Activated CD8-positive, alpha-beta memory T cell treated with anti-CD3 and anti-CD28 coated beads, Interleukin-2, amount 50 U/mL, for 4 hours (primary cell): ENCODE measurements around the gene CACNA2D3.

Experiments
- DNase-seq: peaks from one replicate; pipeline ENCODE4 v3.0.0-alpha.2; 2020

Gene CACNA2D3

GRCh38 chr3:54547051-54547450 lies 424.7 kb downstream of the CACNA2D3 start:
- no peak for DNase-seq

- DNase-seq: no peak
Observed at GRCh38 chr3:54547846-54548245, 425.5 kb downstream of the CACNA2D3 start.

DNA sequence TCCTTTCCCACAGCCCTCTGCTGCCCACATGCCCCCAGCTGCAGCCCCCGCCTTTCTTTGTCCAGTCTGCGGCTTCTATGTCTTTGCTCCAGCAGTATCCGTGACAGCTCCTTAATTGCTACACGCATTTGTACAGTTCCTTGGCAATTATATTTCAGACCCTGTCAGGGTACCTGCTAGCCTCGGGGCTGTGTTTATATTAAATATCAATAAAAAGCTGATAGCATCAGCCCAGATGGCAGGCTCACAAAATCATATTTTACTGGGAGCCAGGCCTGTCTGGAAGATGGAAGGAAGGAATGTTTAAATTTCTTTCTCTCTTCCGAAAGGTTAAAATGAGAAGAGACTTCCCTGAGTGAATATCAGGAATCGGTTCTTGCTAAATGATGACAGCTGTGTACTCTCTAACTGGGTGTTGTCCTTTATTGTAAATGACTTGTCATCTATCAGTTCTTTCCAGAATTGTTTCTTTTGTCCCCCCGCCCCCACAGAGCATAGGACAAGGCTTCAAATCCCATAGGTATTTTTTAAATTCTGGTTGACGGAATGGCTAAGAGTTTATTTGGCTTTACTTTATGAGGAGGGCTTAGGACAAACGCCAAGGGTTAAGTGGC lies 427.4 kb downstream of the CACNA2D3 start:
- no peak for DNase-seq

DNA sequence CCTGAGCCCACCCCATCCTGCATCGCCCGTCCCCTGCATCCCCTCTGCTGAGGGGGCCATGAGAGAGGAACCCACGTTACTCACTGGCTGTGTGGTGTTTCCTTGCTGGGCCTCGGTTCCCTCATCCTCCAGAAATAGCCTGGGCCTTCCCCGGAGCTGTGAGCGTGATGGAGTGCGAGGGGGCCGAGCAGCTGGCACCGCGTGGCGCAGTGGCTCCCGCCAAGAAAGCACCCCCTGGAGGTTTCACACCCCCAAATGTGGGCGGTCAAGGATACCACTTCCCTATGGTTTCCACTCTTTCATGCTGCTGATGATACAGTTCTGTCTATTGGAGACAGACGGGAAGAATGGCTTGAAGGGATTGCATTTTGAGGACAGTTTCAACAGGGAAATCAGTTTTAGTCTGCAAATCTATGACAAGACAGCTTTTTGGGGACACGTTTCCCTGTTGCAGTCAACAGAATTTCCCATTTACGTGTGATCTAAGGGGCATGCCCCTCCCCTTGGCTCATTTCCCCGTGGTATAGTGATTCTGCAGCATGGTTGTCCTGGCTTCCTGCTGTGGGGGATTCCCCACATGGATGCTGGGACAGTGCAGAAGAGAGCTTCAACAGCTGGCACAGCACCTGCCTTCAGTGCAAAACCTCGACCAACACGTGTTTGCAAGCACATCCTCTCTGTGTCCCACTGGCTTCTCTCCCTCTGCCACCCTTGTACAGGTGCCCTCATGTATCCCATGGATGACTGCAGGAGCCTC lies 428.0 kb downstream of the CACNA2D3 start:
- DNase-seq: no peak

DNA sequence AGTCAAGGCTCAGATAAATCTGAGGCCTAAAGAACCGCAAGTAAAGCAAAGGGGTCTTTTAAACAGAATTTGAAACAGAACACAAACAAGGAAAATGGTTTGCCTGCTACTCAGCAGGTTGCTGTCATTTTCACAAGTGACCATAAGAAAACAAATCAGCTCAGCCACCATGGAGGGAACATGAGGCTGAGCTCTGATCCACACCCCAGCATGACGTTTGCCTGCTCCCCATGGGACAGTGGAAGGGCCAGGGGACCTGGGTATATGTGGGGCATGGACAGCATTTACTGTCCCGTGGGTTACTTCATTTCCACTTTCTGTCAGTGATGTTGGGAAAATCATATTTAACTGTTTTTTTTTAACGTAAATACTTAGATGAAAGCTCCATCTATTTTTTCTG lies 434.3 kb downstream of the CACNA2D3 start:
- no peak for DNase-seq

DNA sequence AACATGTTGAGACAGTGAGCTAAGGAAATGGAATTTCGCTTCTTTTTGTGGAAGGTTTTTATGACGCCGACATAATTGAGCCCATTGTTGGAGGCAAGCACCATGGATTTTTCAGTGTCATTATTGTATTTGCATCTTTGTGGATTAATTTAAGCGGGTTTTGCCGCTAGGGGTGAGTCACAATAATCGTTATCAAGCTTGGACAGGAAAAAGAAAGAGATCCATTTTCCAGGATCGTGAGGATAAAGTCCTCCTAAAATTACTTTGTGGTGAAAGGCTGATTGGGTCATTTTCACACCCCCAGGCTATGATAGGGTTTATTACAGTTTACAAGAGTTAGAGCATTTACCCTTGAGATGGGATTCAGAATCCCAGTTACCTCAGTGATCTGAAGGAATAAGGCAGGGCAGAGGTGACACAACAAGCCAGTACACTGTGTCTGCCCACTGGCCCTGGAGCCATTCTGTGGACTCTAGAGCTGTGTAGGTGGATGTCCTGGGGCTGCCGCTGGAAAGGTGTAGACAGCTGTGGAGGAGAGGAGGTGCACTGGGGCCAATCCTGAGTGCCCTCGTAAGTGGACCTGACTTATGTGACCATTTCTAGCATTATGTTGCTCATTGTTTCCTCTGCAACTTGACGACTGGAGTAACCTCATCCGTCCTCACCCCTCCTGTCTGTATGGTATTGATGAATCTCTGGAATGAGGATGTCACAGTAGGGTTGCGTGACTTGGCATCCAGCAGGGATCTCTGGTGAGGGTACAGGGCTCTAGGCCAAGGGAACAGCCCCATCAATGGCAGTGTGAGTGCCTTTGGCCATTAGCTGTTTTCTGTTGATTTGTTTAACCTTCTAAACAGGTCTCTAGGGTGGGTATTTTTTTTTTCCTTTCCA lies 435.4 kb downstream of the CACNA2D3 start:
- no peak for DNase-seq

GRCh38 chr3:54563501-54564200 lies 441.3 kb downstream of the CACNA2D3 start:
- DNase-seq: no peak

DNA sequence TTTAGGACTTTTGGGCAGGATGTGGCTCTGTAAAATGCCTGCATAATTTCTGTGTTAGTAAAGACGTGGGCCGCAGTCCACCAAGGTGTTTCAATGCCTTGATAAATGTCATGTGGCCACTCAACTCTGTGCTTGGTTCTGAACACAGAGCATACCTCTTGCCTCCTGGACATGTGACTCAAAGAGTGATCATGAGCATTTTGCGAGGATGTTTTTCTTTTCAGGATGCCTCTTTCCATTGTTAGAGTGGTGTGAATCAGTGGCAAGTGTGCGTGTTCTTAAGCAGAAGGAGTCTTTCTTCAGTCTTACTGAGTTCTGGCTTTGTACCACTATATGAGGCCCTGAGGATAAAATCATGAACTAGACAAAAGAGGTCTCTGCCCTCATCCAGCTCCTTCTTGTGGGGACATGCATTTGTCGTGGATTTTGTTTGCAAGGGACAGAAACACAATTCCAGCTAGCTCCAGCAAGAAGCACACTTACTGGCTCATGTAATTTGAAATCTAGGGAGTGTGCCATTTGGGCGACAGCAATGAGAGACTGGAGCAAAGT lies 442.1 kb downstream of the CACNA2D3 start:
- DNase-seq: no peak

DNA sequence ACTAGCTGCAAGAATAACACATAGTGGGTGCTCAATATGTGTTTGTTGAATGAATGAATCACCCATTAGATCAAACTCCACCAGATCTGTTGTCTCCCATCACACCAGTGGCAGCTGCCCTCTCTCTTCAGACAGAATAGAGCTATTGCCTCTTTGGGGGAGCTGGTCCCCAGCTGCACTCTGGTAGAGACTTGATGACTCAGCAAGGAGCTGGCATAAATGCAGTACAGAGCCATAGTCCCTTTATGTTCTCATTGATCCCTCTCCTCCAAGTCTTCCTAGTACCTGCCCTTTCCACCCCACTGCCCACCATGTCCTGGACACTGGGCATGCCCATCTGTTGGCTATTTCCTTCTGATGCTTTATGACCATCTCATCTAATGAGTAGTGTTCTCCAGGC lies 443.6 kb downstream of the CACNA2D3 start:
- no peak for DNase-seq

DNA sequence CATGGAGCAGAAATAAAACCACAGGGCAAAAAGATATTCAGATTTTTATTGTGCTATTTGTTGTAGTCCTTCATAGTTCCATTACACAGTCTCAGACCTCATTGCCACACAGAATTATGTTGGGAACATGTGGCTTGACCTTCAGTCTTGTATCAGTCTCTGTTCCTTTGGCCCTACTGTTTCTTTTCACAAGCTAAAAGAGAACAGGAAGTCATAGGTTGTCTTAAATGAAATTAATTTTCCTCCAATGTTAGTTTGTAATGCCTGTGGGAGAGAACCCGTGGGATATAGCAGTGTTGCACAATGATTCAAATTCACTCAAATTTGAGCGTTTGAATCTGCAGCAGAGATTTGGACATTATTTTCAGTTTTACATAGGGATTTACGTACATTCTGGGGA lies 445.6 kb downstream of the CACNA2D3 start:
- no peak for DNase-seq

GRCh38 chr3:54570008-54570407 lies 447.7 kb downstream of the CACNA2D3 start:
- DNase-seq: no peak

DNA sequence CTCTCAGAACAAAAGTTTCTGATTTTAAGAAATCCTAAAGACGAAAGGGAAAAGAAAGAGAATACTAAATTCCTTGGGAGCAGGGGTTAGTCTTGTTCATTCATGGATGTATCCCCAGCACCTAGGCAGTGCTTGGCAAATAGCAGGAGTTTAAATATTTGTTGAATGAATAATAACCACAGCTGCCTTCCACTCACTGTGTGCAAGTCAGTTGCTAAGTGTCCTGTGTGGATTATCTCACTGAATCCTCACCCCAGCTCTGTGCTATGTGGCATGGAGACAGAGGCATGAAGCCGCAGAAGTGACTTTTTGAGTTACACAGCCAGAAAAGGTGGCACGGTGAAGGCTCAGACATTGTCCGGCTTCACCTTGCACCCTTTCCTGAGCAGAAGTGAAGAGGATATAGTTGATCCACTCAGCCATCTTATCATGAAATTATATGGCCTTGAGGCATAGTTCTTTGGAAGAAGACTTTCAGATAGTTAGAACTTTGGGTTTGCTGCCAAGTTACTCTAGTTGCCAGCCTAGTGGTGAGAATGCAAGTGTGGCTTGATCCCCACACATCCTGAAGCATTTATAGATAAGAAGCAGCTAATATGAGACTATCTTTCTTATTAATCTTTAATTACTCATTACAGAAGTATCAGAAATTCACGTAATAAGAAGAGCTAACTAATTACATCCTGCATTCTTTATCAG lies 450.0 kb downstream of the CACNA2D3 start:
- no peak for DNase-seq

GRCh38 chr3:54573858-54574257 lies 451.5 kb downstream of the CACNA2D3 start:
- no peak for DNase-seq

- no peak for DNase-seq
Observed at GRCh38 chr3:54574906-54575617, 452.7 kb downstream of the CACNA2D3 start.

- DNase-seq: no peak
Observed at GRCh38 chr3:54575618-54575960, 453.2 kb downstream of the CACNA2D3 start.

DNA sequence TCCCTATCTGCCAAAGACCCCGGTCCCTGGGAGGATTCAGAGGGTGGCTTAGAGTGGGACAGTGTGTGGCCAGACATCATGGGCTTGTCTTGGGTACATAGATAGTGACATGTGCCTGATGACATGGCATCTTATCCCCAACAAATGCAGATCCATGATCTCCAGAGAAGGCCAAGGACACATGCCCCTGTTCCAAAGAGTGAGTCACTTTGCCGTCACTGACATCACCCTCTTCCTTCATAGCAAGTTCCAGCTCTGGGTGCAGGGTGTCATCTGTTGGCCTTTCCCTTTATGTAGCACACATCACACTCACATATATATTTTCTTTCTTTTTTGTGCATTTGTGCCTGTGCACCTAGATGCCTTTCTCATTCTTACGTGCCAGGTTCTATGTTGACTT lies 455.0 kb downstream of the CACNA2D3 start:
- no peak for DNase-seq

DNA sequence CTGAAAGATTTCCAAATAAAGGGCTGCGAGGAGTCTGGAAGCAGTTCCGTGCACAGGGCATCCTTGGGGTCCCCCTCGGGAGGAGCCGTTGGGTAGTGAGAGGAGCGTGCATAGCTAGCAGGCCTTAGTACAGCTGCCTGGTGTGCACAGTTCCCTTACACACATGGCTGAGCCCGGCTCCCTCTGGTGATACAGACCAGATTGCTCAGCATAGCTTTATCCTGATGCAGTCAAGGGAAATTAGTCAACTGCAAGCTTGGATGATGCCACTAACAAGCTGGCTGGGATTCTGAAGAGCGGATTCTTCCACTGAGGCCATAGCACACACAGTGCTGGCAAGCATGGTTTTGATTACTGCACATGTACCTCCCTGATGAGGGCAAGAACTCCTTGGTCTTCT lies 456.1 kb downstream of the CACNA2D3 start:
- no peak for DNase-seq

- no peak for DNase-seq
Observed at GRCh38 chr3:54580453-54580852, 458.1 kb downstream of the CACNA2D3 start.

DNA sequence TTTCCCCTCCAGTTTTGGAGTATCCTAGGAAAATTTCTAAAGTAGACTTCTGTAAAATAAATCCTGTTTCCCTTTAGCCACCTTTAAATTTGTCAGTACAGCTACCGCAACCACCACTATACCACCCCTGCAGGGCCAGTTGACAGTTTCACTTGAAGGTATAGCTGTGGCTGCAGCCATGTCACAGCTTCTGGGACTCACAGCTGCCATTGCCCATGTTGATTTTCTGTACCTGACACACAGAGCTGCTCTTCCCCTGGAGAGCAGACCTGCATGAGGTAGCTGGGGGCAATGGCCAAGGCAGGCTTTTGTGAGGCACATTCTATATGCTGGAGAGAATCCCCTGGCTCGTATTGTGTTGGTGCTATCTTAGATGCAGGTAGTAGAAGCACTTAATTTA lies 460.1 kb downstream of the CACNA2D3 start:
- no peak for DNase-seq

GRCh38 chr3:54591157-54591556 lies 468.8 kb downstream of the CACNA2D3 start:
- DNase-seq: no peak

DNA sequence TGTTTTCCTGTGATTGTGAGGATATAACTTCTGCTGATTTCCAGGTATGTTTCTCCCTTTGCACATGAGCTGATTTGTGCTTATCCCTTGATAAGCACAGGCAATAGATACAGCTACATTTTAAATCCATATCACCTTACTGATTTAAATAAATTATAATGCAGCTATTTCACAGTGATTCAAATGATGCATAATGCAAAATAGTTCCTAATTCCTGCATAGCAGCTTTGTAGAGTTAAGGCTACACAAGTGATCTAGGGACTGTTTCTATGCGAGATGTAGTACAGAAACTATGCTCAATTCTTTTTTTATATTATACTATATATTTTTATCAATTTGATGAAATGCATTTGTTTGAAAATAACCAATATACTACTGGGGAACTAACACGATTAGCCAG lies 471.3 kb downstream of the CACNA2D3 start:
- no peak for DNase-seq

GRCh38 chr3:54596087-54596486 lies 473.7 kb downstream of the CACNA2D3 start:
- no peak for DNase-seq
